HG03571 (cell line): ENCODE data around the gene PAF1.
A peak's percentile ranks its signal among the peaks of the same experiment; 100 is the strongest.

ENCODE experiments used
- ATAC-seq: cut with Tn5 transposase; IDR thresholded peaks from one replicate; pipeline ENCODE4 v1.9.1; 2021; ENCODE audit not compliant: unreplicated experiment

Gene PAF1

DNA sequence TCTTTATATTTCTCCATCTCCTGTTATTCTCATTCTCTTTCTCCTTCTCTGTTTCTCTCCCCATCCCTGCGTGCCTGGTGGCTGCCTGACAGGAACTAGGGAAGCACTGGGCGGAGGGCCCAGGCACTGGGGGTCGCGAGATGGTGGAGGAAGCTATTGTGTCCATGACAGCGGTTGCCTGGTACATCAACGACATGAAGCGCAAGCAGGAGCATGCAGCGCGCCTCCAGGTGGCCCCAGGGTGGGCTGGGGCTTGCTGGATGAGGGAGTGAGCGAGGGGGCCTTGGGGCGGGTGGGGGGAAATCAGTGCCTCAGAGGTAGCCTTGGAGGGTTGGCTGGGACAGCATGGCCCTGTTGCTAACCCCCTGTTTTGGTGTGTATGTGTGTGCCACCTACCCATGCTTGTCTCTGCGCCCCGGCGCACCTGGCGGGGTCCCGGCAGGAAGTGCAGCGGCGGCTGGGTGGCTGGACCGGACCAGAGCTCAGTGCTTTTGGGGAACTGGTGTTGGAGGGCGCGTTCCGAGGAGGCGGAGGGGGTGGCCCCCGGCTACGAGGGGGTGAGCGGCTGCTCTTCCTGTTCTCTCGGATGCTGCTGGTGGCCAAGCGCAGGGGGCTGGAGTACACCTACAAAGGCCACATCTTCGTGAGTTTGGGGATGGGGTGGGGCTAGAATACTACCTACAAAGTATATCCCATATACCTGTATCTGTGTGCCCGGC lies 26.7 kb upstream of the PAF1 start:
- ATAC-seq = no peak

DNA sequence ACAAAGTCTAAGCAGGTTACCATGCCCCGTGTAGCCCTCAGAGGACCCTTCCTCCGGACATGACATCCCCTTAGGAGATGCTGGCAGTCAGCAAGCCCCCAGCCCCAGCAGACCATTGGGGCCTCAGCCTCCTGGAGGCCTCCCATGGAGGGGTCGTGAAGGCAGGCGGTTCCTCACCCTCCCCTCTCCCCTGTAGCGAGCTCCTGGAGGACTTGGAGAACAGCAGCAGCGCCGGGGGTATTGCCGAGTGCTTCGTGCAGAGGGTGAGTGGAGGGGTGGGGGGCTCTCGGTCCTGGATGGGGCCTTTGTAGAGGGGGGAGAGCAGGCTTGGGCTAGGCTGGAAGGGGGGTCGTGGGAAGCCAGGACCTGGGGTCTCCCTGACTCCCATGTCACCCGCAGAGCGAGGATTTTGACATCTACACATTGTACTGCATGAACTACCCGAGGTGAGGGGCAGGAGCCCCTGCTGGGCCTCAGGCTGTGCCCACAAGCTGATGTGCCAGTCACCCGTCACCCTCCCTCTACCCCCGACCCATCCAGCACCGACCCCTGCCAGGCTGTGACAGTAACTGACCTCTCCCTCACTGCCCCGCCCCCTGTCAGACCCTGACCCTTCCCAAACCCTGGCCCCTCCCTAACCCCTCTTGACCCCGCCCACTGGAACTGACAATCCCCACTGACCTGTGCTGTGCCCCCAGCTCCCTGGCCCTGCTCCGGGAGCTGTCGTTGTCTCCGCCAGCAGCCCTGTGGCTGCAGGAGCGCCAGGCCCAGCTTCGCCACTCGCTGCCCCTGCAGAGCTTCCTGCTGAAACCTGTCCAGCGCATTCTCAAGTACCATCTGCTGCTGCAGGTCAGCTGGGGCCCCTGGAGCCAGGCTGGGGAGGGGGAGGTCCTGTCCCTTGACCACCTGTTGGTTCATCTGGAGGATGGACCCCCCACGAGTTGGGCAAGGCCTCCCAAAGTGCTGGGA lies 25.5 kb upstream of the PAF1 start:
- no peak for ATAC-seq

GRCh38 chr19:39415111-39416046 lies 24.5 kb upstream of the PAF1 start:
- ATAC-seq = no peak

DNA sequence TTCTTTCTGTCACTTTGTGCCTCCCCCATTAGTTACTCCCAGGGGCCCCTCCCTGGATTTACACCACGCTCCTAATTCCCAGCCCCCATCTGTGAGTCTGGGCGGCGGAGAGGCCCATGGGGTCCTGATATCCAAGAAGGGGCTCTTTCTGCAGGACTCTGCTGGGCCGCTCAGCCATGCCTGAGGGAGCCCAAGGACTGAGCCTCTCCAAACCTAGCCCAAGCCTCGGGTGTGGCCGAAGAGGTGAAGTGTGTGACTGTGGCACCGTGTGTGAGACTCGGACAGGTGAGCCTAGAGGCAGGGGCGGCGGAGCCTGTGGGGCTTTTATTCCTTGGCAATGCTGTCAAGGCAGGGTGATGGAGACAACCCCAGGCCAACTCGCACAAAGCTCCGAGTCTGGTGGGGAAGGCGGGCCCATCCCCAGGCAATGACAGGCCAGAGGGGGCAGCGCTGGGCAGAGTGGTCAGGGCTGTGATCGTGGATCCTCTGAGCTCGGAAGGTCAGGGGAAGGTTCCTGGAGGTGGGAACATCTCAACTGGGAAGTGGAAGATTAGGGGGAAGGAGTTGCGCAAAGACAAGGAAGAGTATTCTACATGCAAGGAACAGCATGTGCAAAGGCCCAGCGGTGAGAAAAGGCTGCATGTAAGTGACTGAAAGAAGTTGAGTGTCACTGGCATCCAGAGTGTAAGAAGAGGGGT lies 23.2 kb upstream of the PAF1 start:
- no peak for ATAC-seq

GRCh38 chr19:39413272-39413910 lies 22.5 kb upstream of the PAF1 start:
- no peak for ATAC-seq

- no peak for ATAC-seq
Measured at GRCh38 chr19:39412867-39413271, 22.0 kb upstream of the PAF1 start.

GRCh38 chr19:39412100-39412866 lies 21.4 kb upstream of the PAF1 start, which contains the start of gene PLEKHG2:
Gene PLEKHG2, plus strand, starts transcription at chr19:39412669. Its CDS starts 1,418 bp downstream, at chr19:39414087.
- ATAC-seq = peak; percentile 48

DNA sequence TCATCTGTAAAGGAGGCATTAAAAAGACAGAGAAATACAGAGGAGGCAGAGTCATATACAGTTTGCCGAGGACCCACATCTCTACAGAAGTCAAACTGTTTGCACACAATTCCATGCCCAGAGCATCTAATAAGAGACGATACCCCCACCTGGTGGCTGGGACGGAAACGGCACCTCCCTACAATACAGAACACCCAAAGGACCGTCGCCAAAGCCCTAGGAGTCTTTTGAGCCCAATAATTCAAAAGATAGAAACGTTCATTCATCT lies 20.9 kb upstream of the PAF1 start:
- ATAC-seq = peak; percentile 19

DNA sequence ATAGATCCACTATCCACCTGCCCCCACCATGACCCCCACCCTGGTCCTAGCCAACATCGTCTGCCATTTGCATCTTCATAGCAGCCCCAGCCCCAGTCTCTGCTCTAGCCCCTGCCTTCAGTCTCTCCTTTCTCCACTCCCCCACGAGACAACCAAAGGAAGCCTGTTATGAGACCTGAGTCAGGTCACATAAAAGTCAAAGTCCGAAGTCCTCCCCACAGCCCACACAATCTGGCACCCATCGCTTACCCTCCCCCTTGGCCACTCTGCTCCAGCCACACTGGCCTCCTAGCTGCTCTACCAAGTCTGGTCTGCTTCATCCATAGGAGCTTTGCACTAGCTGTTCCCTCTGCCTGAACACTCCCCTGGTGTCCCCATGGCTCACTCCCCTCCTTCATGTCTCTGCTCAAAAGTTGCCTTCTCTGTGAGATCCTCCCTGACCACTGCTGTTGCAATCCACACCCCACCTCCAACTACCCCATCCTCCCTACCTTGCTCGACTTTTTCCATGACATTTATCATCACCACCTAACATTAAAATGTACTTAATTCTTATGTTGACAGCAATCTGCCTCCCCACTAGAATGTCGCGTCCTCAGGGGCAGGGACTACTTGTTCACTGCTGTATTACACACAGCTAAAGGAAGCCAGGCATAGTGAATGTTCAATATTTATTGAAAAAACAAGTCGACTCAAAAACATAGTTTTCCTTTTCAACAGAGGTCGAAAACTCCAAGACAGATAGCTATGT lies 20.4 kb upstream of the PAF1 start:
- no peak for ATAC-seq

GRCh38 chr19:39410831-39411080 lies 19.9 kb upstream of the PAF1 start:
- ATAC-seq = no peak

GRCh38 chr19:39410017-39410830 lies 19.3 kb upstream of the PAF1 start:
- no peak for ATAC-seq

DNA sequence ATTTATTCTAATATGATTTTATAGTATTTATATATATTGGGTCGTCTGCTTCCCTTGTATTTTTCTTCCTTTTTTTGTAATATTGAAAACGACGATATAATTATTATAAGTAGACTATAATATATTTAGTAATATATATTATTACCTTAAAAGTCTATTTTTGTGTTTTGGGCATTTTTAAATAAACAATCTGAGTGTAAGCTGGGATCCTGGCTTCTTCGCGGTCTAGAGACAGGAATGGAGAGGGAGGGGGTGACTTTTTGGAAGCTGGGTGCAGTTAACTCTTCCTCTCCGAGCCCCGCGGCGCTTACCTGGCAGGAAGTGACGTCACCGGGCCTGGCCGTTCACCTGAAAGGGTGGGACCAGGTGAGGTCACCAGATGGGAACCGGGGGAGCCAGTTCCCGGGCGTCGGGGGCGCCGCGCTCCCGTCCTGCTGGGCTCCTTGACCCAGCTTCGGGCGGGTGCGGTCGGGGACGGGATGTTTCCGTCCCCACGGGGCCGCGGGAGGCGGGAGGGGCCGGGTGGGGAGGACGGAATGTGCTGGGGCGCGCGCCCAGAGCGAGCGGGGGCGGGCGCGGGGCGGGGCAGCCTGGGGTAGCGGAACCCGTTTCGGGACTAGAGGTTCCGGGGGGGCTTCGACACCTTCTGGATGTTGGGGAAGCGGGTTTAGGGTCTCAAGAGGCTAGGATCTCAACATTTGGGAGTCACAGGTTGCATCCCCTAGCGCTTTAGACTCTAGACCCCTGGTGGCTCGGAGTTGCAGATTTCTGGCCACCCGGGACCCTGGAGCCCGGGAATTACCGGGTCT lies 18.5 kb upstream of the PAF1 start:
- ATAC-seq = no peak

- ATAC-seq = no peak
Measured at GRCh38 chr19:39408392-39409207, 17.7 kb upstream of the PAF1 start.

- ATAC-seq = no peak
Measured at GRCh38 chr19:39407660-39408391, 16.9 kb upstream of the PAF1 start.

DNA sequence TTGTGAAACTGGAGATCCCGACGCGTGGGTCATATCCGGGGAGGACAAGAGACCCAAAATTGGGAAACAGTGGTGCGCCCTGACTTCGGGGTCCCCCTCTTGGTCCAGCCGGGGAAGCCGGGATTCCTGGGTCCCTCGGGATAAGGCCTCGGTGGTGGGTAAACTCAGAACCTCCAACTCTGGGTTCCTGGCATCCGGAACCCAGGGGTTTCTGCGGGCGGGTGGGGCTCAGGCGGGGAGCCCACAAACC lies 16.4 kb upstream of the PAF1 start:
- no peak for ATAC-seq
